H1 (cell line): ENCODE measurements around the gene RAB30. TPM values are rescaled to one million over a fixed set of nuclear protein-coding genes. Genes with fewer than 3 reads are reported as not detected.
"Not testable (repeated sequence)": the region's sequence is repeated elsewhere in the genome, so short reads cannot be mapped to it uniquely, and the experiment has no call there.

Source experiments
- CTCF ChIA-PET: fragments of 300-600 bp; sonication (Branson Sonifier 250); formaldehyde crosslinking; loops from one replicate; lab custom pipeline; 2021; ENCODE audit not compliant: partially characterized antibody; lab: Charles Lee
- POLR2A ChIA-PET: fragments of 300-600 bp; sonication (Branson Sonifier 250); formaldehyde crosslinking; loops from one replicate; lab custom pipeline; 2021; ENCODE audit warnings: inconsistent platforms; ENCODE audit not compliant: partially characterized antibody; lab: Charles Lee
- DNase-seq, 2 experiments: peaks; one replicate each; pipeline versions ENCODE4 v3.0.0 to v3.0.0-alpha.2; 2010 to 2022; ENCODE audit warnings: low spot score in 2 of 2, low read depth in 1 of 2, mixed read lengths in 1 of 2
- FAIRE-seq: peaks from 2 replicates; lab custom pipeline; 2011; peaks lifted over from hg19 to GRCh38; lab: Jason Lieb, UNC
- H2AFZ ChIP-seq: 2 replicates; pipeline ENCODE4 v1.8.1; 2012; ENCODE audit warnings: low read length, inconsistent platforms
- H2AK5ac ChIP-seq: 2 replicates; pipeline ENCODE4 v1.6.1; 2013; ENCODE audit warnings: low read depth, low read length
- H2BK120ac ChIP-seq: replicated peaks from 2 replicates; pipeline ENCODE3; 2013; ENCODE audit warnings: low read depth, low read length, inconsistent platforms
- H2BK12ac ChIP-seq: 2 replicates; pipeline ENCODE4 v1.6.1; 2013; ENCODE audit warnings: low read depth, low read length
- H2BK15ac ChIP-seq: 2 replicates; pipeline ENCODE4 v1.6.1; 2013; ENCODE audit warnings: low read length
- H2BK20ac ChIP-seq: 2 replicates; pipeline ENCODE4 v1.6.1; 2013; ENCODE audit warnings: low read length
- H2BK5ac ChIP-seq: 2 replicates; pipeline ENCODE4 v1.6.1; 2013; ENCODE audit warnings: low read depth, low read length
- H3K14ac ChIP-seq: 2 replicates; pipeline ENCODE4 v1.6.1; 2013; ENCODE audit warnings: inconsistent platforms; ENCODE audit not compliant: insufficient read length
- H3K18ac ChIP-seq: 2 replicates; pipeline ENCODE4 v1.6.1; 2013; ENCODE audit warnings: low read length; ENCODE audit errors: extremely low read depth
- H3K23ac ChIP-seq: 2 replicates; pipeline ENCODE4 v1.6.1; 2013; ENCODE audit warnings: inconsistent platforms; ENCODE audit not compliant: insufficient read length
- H3K23me2 ChIP-seq: 2 replicates; pipeline ENCODE4 v1.6.1; 2013; ENCODE audit warnings: low read depth, low read length
- H3K27ac ChIP-seq: 2 replicates; pipeline ENCODE4 v1.6.1; 2011; ENCODE audit warnings: low read depth, low read length, inconsistent platforms
- H3K27me3 ChIP-seq, 4 experiments: replicated peaks in 1 of 4; 1 replicate in 1 of 4; 2 replicates in 3 of 4; pipeline versions ENCODE4 v1.6.1 to v1.8.1; 2011 to 2013; ENCODE audit warnings: low read length in 3 of 4, mild to moderate bottlenecking in 3 of 4, inconsistent platforms in 2 of 4, mixed read lengths in 2 of 4, moderate library complexity in 1 of 4; ENCODE audit not compliant: control insufficient read depth in 3 of 4, insufficient read depth in 3 of 4; ENCODE audit errors: extremely low read depth in 1 of 4
- H3K36me3 ChIP-seq, 4 experiments: 2 replicates each; pipeline versions ENCODE4 v1.6.1 to v1.8.1; 2011 to 2013; ENCODE audit warnings: mild to moderate bottlenecking in 4 of 4, low read length in 3 of 4, moderate library complexity in 2 of 4, control low read depth in 1 of 4, inconsistent platforms in 1 of 4; ENCODE audit not compliant: insufficient read depth in 4 of 4, control insufficient read depth in 2 of 4
- H3K4ac ChIP-seq: replicated peaks from 2 replicates; pipeline ENCODE3; 2013; ENCODE audit warnings: low read length, low read depth, mixed read lengths, inconsistent platforms; ENCODE audit not compliant: insufficient read length
- H3K4me1 ChIP-seq, 4 experiments: replicated peaks in 1 of 4; 1 replicate in 1 of 4; 2 replicates in 3 of 4; pipeline versions ENCODE4 v1.6.1 to v1.8.1; 2011 to 2013; ENCODE audit warnings: low read length in 3 of 4, inconsistent platforms in 2 of 4, mixed read lengths in 1 of 4; ENCODE audit not compliant: insufficient read depth in 4 of 4, control insufficient read depth in 3 of 4
- H3K4me2 ChIP-seq, 2 experiments: 2 replicates each; pipeline versions ENCODE4 v1.6.1 to v1.8.1; 2011 to 2013; ENCODE audit warnings: low read depth in 2 of 2, low read length in 2 of 2, control low read depth in 1 of 2, inconsistent platforms in 1 of 2, mild to moderate bottlenecking in 1 of 2; ENCODE audit not compliant: insufficient read depth in 1 of 2
- H3K4me3 ChIP-seq, 4 experiments: fragments of 200-600, 300-600 bp in 1 of 4; sonication (generic), shearing (Covaris generic), sonication (Bioruptor Twin) in 1 of 4; 2 replicates each; pipeline versions ENCODE4 v1.5.1 to v1.8.1; 2011 to 2016; ENCODE audit warnings: low read length in 4 of 4, low read depth in 3 of 4, control low read depth in 2 of 4, inconsistent platforms in 2 of 4, mild to moderate bottlenecking in 2 of 4, mixed read lengths in 1 of 4, moderate library complexity in 1 of 4; ENCODE audit not compliant: insufficient read depth in 2 of 4; ENCODE audit errors: extremely low read depth in 1 of 4
- H3K56ac ChIP-seq: replicated peaks from 2 replicates; pipeline ENCODE3; 2013; ENCODE audit warnings: low read depth, mild to moderate bottlenecking, mixed read lengths, low read length, inconsistent platforms; ENCODE audit not compliant: insufficient read length
- H3K79me1 ChIP-seq: 2 replicates; pipeline ENCODE4 v1.6.1; 2013; ENCODE audit warnings: low read depth, low read length, control low read depth
- H3K79me2 ChIP-seq, 2 experiments: 2 replicates each; pipeline versions ENCODE4 v1.6.1 to v1.8.1; 2012 to 2013; ENCODE audit warnings: low read length in 2 of 2, mild to moderate bottlenecking in 2 of 2, inconsistent platforms in 1 of 2; ENCODE audit not compliant: insufficient read depth in 2 of 2, control insufficient read depth in 1 of 2
- H3K9ac ChIP-seq, 4 experiments: replicated peaks in 1 of 4; 1 replicate in 1 of 4; 2 replicates in 3 of 4; pipeline versions ENCODE4 v1.6.1 to v1.8.1; 2011 to 2013; ENCODE audit warnings: low read depth in 3 of 4, low read length in 3 of 4, control low read depth in 2 of 4, mild to moderate bottlenecking in 2 of 4, moderate library complexity in 2 of 4, inconsistent platforms in 1 of 4; ENCODE audit errors: extremely low read depth in 1 of 4
- H3K9me3 ChIP-seq, 2 experiments: 2 replicates each; pipeline versions ENCODE4 v1.6.1 to v1.8.1; 2012 to 2013; ENCODE audit warnings: mild to moderate bottlenecking in 2 of 2, moderate library complexity in 2 of 2, control low read depth in 1 of 2, inconsistent platforms in 1 of 2, low read depth in 1 of 2, low read length in 1 of 2, mixed read lengths in 1 of 2; ENCODE audit not compliant: insufficient read depth in 2 of 2
- H4K20me1 ChIP-seq, 2 experiments: replicated peaks in 1 of 2; 2 replicates each; pipeline versions ENCODE3 to v1.8.1; 2011 to 2013; ENCODE audit warnings: inconsistent platforms in 2 of 2, low read length in 2 of 2, mild to moderate bottlenecking in 1 of 2; ENCODE audit not compliant: insufficient read depth in 2 of 2, control insufficient read depth in 1 of 2
- H4K5ac ChIP-seq: 2 replicates; pipeline ENCODE4 v1.6.1; 2013; ENCODE audit warnings: low read length, low read depth, mixed read lengths, inconsistent platforms; ENCODE audit not compliant: insufficient read length
- H4K8ac ChIP-seq: 2 replicates; pipeline ENCODE4 v1.8.0; 2013; ENCODE audit warnings: mild to moderate bottlenecking, moderate library complexity, low read length, inconsistent platforms; ENCODE audit not compliant: insufficient read depth; ENCODE audit errors: extremely low read depth
- H4K91ac ChIP-seq: replicated peaks from 2 replicates; pipeline ENCODE3; 2013; ENCODE audit warnings: low read length, mixed read lengths, inconsistent platforms; ENCODE audit not compliant: insufficient read length
- WGBS, 2 experiments: shearing (Covaris generic) in 1 of 2; methylation state at CpG; one replicate each; pipeline versions ENCODE4 v1.1.6 to v1.1.7; 2013 to 2015; ENCODE audit warnings: low lambda C conversion rate in 2 of 2, mixed read lengths in 2 of 2, inconsistent platforms in 1 of 2, low coverage in 1 of 2, missing lambda C conversion rate in 1 of 2; ENCODE audit not compliant: insufficient replicate concordance in 2 of 2, insufficient coverage in 1 of 2, insufficient read length in 1 of 2; ENCODE audit errors: extremely low coverage in 1 of 2, missing lambda C conversion rate in 1 of 2; 5-methylcytosine and 5-hydroxymethylcytosine counted together
- polyA plus RNA-seq, 7 experiments: library from polyadenylated mRNA; depleted of rRNA in 3 of 7; stranded (reverse) in 5 of 7; unstranded in 2 of 7; fragments of >200 nt in 5 of 7; fragments of 200-250 nt in 2 of 7; gene quantifications; 1 replicate in 5 of 7; 2 replicates in 1 of 7; 4 replicates in 1 of 7; pipeline versions ENCODE4 v1.2.1 to v1.2.3, GENCODE V29; 2011 to 2013; ENCODE audit warnings: missing spikeins in 2 of 7, mixed read lengths in 2 of 7
- total RNA-seq: library from RNA; stranded (reverse); fragmentation: NEBNext Ultra II Directional; extraction: Animal tissue kit (Norgen Biotek cat#: 25700); gene quantifications from 2 replicates; pipeline ENCODE4 v1.2.1, GENCODE V29; 2021

Gene RAB30
- total and polyA plus RNA-seq, 2 of the 8 experiments (the other 6 are each of a cell fraction or from before 2014, with no cell fraction given), result 1.6 to 11.7 TPM

- H3K79me1 ChIP-seq, H2AK5ac ChIP-seq, H2BK12ac ChIP-seq, H3K27me3 ChIP-seq, H3K4me1 ChIP-seq, H3K36me3 ChIP-seq, H4K20me1 ChIP-seq, H3K23me2 ChIP-seq, H3K4ac ChIP-seq, POLR2A ChIA-PET, H3K27ac ChIP-seq, H3K18ac ChIP-seq, H3K4me2 ChIP-seq, H4K5ac ChIP-seq, H3K9me3 ChIP-seq, H2BK20ac ChIP-seq, H3K79me2 ChIP-seq, H2BK5ac ChIP-seq, H3K23ac ChIP-seq, H2BK120ac ChIP-seq, H4K91ac ChIP-seq, H2AFZ ChIP-seq, H3K14ac ChIP-seq, H3K56ac ChIP-seq, H2BK15ac ChIP-seq, H3K9ac ChIP-seq, DNase-seq, H3K4me3 ChIP-seq, H4K8ac ChIP-seq, FAIRE-seq: not testable (repeated sequence)
- CTCF ChIA-PET, result interaction anchor here (0.7 to 2.3 kb wide), 4 partner anchors 15 to 300 kb away, joined by 3 to 11 read pairs (median 3); no protein-coding TSS in a partner anchor
- WGBS, 2 experiments, result 89% methylated on average over 1 of the region's 1 CpG; no CpG with 5 or more reads in 1 of the 2 experiments
Observed at GRCh38 chr11:82943430-82943829, 128.3 kb downstream of the RAB30 start.
